Lower leg skin (tissue), 3 donors: Measurements from ENCODE around the gene CCDC15.

Experiments
- CTCF ChIP-seq, 3 donors: fragments of 450-650 bp; IDR thresholded peaks; one replicate each; pipeline ENCODE4 v1.5.1; 2016; ENCODE audit warnings: antibody characterized with exemption in 3 of 3, mild to moderate bottlenecking in 3 of 3, moderate library complexity in 2 of 3
- POLR2A ChIP-seq, 2 donors: fragments of 450-650 bp; IDR thresholded peaks; one replicate each; pipeline ENCODE4 v1.6.1; 2016 to 2017; ENCODE audit warnings: antibody characterized with exemption in 2 of 2, mild to moderate bottlenecking in 1 of 2, moderate library complexity in 1 of 2

GRCh38 chr11:125075900-125076317 lies 121.9 kb downstream of the CCDC15 start:
- TF ChIP-seq CTCF (IDR thresholded peaks at IDR 0.05) (no peak), POLR2A (IDR thresholded peaks at IDR 0.05) (no peak)
